CD4-positive, alpha-beta T cell treated with Interleukin-2 at 100 ng/mL for 4 hours (primary cell): ENCODE measurements around the gene FAM174B.

ENCODE experiments used
- DNase-seq: peaks from one replicate; pipeline ENCODE4 v3.0.0-alpha.2; 2020; ENCODE audit warnings: low spot score

FAM174B gene

DNA sequence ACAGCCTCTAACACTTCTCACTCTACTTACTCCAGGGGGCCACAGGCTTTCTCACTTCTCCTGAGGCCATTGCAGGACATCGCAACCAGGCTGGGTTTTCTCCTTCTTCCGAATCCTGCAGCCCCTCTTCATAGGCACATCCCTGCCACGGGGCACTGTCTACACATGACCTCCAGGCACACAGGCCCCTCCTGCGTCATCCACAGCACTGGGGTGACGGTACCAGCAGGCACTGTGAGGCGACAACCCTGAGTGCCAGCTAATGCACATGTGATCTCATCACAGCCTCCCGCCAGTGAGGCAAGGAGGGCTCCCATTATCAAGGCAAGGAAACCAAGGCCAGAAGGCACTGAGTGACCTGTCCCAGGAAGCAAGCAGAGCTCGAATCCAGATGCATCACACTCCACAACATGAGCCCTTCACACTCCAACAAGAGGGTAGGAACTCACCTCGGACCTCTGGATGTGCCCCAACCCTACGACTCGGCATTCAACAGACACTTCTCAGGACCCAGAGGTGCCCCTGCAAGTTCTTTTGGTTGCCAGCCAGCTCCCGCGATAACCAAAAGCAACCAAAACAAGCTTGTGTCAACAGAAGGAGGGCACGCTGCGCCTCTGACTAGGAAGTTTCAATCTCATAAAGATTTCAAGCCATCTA is 16.7 kb downstream of the FAM174B start:
- no peak for DNase-seq

DNA sequence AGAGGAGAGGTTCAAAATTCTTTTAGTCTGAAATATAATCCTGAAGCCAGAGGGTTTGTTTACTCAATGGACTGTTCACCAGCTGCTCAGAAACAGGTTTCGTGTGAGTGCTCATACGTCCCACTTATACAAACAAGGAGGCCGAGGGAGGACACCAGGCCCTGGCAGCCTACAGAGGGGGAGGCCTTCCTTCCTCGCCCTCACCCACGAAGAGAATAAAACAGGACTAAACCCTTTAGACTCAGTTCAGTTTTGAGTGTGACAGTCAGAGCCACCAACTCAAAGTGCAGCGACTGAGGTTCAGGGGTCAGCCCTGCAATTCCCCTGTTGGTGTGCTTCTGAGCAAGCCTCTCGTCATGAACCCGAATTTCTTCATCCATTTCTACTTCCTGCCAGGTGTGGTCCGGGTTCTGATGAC is 17.3 kb downstream of the FAM174B start:
- no peak for DNase-seq

DNA sequence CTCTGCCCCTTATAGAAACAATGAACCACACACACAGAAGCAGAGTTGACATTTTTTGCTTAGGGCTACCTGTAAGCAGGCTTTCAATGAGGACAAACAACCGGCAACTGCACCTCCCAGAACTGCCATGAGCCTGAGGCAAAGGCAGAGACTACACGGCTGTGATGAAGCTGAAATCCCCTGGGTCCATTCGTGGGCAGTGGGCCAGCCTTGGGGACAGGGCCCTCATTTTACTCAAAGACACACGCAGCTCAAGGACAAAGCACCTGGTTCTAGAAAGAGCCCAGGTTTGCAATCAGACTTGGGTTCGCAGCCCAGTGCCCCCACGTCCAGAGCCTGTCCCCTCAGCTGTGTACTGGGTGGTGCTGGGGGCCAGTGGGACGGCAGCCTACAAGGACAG is 17.9 kb downstream of the FAM174B start:
- no peak for DNase-seq

DNA sequence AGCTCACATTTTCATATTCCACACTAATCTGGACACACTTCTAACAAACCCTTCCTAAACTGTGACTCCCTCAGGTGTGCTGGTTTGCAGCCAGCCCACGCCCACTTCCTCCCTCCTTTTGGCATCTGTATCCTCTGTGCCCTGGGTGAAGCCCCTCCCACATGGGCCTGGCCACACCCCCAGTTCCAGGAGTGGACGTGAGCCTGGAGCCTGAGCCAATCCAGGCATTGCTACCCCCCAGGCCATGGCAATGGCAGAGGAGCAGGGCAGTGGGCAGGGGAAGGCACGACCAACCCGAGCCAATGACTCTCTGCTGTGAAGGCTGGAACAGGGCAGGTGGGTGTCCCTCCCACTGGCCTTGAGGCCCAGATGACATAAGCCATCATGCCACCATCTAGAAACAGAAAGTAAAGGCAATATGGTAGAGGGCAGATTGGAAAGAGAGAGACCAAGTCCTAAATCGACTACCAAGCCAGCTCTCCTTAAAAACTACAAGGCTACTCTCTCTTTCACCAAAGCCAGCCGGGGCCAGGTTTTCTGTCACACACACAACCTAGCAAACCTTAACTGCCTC is 18.6 kb downstream of the FAM174B start:
- no peak for DNase-seq

DNA sequence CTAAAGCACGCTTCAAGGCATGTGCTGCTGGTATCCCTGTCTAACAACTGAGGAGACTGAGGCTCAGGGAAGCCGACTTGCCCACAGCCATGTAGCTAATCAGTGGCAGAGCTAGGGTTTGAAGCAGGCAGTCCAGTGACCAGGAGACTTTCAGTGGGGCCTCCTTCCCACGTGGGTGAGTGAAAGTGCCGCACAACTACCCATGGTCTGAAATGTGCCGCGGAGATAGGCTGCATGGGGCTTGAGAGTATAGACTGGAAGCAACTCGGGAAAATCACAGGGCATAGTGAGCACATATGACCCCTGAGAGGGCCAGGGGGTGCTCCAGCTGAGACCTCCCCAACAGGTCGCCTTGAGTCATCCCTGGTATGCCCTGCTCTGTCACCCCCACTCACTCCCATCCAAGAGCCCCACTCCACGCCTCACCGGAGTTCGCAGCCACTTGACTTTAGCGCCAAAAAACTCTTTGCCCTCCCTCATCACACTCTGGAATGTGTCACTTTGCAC is 19.1 kb downstream of the FAM174B start:
- no peak for DNase-seq

GRCh38 chr15:92634671-92635201 is 20.8 kb downstream of the FAM174B start:
- DNase-seq, result no peak

- DNase-seq, result no peak
These were observed 21.5 kb downstream of the FAM174B start for GRCh38 chr15:92634060-92634459.

GRCh38 chr15:92633418-92633817 is 22.2 kb downstream of the FAM174B start:
- no peak for DNase-seq

DNA sequence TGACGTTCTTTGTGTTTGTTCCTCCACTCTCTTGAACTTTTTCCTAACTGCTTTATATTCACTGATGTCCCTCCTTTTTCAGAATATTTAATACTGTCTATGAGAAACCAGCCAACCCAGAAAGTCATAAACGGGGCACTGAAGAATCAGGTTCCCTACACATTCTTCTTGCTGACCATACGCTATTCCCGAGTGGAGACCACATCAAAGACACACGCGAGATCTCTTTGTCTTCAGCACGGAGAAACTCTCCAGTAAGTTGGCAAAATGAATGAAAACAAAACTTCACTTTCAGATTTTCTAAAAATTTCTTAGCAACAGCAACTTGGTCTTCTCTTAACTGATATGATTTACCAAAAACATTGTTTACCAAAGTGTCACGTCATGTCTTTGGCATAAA is 22.6 kb downstream of the FAM174B start:
- DNase-seq, result no peak

GRCh38 chr15:92631721-92632120 is 23.9 kb downstream of the FAM174B start:
- no peak for DNase-seq

- DNase-seq, result no peak
These were observed 25.5 kb downstream of the FAM174B start for GRCh38 chr15:92629975-92630626.

- no peak for DNase-seq
These were observed 26.1 kb downstream of the FAM174B start for GRCh38 chr15:92629276-92629974.

- DNase-seq, result no peak
These were observed 28.6 kb downstream of the FAM174B start for GRCh38 chr15:92627014-92627413.

- no peak for DNase-seq
These were observed 30.2 kb downstream of the FAM174B start for GRCh38 chr15:92625251-92625980.

GRCh38 chr15:92624401-92624991 is 31.1 kb downstream of the FAM174B start:
- no peak for DNase-seq

DNA sequence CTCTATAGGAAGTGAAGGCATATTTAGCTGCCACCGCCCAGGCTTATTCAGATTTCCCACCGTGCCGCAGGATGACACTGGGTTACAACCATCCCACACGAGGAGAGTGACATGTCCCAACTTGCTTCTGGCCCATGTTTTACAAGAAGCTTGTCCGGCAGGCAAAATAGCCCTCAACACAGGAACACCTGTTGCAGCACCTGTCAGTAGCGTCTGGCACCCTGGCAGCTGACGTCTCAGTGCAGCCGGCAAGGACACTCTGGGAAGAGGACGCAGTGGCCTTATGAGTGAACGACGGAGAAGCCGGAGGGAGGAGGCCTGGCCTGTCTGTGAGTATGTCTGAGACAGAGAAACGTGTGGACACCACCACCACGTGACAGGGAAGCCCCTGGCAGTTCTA is 32.1 kb downstream of the FAM174B start:
- DNase-seq, result no peak

- DNase-seq, result no peak
These were observed 33.5 kb downstream of the FAM174B start for GRCh38 chr15:92621972-92622533.

DNA sequence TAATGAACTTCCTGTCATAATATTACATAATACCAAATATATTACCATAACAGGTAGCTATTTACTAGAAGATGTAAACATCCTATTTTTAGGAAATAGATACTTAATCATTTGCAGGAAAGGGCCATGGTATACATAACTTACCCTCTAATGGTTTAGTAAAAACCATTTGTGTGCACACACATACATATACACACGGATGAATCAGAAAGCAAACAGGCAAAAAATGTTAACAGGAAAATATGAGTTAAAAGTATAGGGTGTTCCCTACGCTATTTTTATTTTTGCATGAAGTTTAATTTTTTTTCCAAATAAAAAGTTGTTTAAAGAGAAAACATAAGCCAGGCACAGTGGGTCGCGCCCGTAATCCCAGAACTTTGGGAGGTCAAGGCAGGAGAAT is 34.6 kb downstream of the FAM174B start:
- DNase-seq, result no peak

DNA sequence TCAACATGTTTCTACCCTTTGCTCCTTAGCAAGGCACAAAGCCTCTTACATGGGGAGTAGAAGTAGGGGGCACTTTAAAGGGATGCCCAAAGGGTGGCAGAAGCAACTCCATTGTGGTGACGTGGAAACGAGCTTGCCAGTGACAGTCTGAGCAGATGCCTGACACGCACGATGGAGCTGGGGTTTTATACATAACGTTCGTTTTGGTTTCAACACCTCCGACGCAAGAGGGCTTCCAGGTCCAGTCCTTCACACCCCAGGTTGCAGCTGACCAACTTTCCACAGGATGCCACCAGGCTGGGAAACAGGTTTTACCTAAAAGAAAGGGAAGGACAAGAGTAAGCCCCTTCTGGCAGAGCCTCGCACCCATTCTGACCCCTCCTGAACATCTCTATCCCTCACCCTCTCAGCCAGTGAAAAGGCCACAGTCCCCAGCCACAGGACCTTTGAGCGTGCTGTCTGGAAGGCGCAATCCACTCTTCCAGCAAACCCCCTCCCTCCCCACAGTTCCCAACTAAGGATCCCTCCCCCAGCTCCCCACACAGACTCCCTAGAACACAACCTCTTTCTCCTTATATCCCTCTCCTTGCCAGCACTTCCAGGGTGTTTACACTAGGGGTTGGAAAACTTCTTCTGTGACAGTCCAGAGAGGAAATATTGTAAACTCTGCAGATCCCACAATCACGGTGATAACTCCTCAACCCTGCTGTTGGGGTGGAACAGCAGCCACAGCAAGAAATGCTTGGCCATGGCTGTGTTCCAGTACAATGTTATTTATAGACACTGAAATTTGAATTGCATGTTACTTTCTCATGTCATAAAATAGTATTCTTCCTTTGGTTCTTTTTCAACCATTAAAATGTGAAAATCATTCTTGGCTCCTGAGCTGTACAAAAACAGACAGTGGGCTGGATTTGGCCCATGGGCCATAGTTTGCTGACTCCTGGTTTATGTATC is 36.2 kb downstream of the FAM174B start:
- DNase-seq, result no peak
